ENCODE data around the gene PSG2.
A peak's percentile ranks its signal among the peaks of the same experiment; 100 is the strongest.
"Not testable (repeated sequence)": the region's sequence is repeated elsewhere in the genome, so short reads cannot be mapped to it uniquely, and the experiment has no call there.

PSG2 gene

GRCh38 chr19:43082601-43083000, at the start of gene PSG2:
PSG2 (minus strand) TSS chr19:43082701; CDS start chr19:43082569, 132 bp downstream.
- DNase-seq, result not testable (repeated sequence)

DNA sequence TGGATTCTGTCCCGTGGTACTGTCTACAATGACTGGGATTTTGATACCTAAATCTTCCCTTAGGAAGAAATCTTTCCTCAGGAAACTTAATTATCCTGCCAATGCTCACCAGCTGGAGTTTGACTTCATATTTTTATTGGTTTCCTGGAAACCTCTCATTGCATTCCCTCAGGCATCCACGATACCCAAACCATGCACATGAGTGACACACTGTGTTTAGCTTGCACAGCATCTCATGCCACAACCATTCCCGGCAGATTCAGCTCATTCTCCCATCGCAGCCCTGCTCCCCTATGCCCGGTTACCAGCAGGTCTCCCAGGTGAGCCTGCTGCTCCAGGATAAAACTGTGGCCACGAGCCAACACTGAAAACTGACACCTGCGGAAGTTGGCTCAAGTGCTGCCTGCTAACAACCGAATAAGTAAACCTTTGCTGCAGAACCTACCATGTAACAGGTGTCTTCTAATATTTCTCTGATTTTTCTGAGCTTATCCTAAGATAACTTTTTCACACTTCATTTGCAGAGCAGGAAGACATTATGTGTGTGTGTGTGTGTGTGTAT, 48.9 kb upstream of the PSG2 start:
- DNase-seq, result not testable (repeated sequence)

DNA sequence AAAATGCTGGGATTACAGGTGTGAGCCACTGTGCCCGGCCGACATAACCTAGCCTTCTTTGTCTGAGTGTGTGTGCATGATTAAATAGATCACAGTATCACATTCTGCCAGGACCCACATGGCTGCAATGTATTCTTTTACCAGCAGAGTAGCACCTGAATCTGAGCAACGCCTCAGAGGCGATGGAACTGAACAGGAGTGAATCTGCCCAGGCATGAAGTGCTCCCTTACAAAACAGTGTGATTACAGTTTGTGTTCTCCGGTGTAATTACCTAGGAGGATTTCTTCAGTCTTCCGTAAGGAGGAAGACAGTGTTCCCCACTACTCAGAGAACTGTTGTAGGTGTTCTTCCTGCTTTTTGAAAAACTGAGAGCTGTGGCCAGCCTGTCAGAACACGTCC, 46.7 kb upstream of the PSG2 start:
- DNase-seq, result not testable (repeated sequence)

DNA sequence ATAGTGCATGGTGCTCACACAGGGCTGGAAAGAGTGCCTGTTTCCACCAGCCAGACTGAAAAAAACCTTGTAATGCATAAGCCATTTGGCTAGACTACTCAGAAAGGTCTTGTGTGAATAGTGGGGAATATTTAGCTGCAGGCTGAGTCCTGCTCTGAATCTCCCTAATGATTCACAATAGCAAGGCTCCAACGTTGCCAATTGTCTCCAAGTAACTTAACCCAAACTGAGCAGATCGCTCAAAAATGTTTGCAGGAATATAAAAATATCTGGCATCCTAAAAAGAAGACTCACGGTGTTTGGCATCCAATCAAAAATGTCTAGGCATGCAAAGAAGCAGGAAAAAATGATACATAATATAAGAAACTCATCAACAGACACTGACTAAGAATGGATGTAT, 44.8 kb upstream of the PSG2 start:
- DNase-seq, result not testable (repeated sequence)

DNA sequence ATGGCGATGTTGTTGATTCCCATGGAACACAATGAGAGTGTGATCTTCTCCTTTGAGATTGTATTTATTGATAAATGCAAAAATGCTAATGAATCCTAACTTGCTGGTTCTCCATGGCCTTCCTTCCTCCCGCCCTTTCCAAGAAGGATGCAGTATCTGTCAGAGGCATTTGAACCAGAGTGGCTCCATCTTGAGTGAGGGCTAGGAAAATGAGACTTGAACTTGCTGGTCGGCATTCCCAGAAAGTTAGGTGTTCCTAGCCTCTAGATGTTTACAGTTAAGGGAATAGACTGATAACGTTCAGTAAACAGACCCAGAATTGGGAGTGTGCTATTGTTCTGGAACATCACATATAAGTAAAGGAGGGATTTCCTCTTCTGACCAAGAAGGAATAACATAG, 44.2 kb upstream of the PSG2 start:
- DNase-seq, result no peak

DNA sequence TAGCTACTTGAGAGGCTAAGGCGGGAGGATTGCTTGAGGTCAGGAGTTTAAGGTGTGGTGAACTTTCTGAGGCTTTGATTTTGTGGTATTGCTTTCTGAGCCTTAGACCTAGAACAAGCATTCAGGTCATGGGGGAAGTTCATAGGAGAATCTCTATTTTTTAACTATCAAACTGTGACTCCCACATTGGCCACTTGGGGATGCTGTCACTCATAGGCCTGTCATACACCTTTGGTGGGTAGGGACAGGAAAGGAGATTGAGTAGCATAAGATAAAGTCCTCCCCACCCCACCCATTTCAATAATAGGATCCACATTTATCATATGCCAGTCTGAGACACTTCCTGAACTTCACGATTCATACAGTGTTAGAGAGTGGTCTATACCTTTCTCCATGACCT, 41.9 kb upstream of the PSG2 start:
- DNase-seq, result no peak

- DNase-seq, result not testable (repeated sequence)
Observed at GRCh38 chr19:43120433-43121026, 38.0 kb upstream of the PSG2 start.

DNA sequence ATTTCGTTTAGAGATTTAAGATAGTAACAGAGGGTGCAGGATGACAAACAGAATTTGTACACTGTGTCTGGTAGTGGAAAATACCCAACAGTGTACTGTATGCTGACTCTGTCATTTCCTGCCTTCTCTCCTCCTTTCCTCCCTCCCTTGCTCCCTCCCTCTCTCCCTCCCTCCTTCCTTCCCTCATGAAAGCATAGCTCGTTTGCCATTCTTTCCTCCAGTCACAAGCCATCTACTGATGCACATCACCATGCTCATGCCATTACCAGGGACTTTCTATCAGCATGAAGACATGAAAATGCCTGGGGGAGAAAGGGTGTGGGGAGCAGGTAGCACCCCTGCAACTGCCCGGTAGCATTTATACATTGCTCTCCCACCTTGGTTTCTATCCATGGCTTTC, 37.0 kb upstream of the PSG2 start:
- DNase-seq, result not testable (repeated sequence)

DNA sequence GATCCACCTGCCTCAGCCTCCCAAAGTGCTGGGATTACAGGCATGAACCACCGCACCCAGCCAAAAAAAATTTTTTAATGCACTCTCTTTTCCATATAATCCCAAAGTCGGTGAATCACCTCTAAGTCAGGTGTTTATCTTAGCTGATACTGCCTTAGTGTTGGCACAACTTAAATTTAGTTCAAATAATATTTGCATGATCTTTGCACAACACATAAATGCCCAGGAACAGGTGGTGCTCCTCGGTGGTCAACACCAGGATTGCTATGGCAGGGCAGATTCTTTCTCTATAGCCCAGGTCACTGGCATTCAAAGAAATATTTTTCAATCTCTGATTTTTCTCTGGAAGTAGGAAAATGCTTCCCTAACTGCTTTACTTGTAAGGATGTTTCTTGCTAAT, 33.9 kb upstream of the PSG2 start:
- not testable (repeated sequence) for DNase-seq

DNA sequence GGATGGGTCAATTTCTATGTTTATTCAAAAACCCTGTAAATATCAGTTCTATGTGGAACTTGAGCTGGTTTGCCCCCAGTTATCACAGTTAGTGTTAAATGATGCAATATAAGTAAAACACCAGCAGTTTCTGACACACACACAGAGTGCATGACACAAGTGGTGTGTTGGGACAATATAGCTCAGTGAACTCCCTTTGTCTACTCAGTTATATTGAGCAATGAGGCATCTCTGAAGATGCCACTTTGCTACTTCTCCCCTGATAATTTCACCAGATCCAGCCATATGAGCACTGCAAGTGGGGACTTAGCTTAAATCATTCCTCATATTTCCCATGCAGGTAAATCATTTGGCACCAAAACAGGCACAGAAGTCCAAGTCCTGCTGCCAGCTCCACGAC, 33.0 kb upstream of the PSG2 start:
- not testable (repeated sequence) for DNase-seq

- DNase-seq, result not testable (repeated sequence)
Observed at GRCh38 chr19:43115064-43115463, 32.6 kb upstream of the PSG2 start.

DNA sequence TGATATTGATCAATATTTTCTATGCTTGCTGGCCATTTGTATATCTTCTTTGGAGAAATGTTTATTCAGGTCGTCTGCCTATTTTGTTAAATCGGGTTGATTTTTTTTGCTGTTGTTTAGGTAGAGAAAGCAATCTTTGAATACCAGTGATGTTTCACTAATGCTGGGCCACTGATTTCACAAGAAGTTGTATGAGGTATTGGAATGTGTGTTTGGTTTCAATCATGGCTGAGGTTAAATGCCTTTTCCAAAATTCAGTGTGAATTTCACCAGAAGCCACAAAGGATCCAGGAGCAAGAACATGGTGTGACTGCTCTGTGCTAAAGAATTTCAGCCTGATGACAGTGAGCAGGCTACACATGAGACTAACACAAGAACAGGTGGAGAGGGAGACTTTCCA, 32.1 kb upstream of the PSG2 start:
- not testable (repeated sequence) for DNase-seq

DNA sequence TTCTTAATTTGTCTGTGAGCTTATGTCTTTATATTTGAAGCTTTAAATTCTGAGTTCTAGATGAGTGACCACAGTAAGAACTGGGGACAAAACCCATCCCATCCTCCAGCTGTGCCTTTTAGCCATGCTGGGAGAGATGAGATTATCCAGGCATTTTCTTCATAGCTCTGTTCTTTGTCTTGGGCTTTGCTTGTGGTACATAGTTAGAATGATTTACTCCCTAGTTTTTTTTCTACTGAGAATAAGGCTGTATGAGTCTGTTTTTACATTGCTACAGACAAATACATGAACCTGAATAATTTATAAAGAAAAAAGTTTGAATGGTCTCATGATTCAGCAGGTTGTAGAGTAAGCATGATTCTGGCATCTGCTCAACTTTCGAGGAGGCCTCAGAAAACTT, 24.9 kb upstream of the PSG2 start:
- not testable (repeated sequence) for DNase-seq

- no peak for DNase-seq
Observed at GRCh38 chr19:43105496-43105895, 23.0 kb upstream of the PSG2 start.

- not testable (repeated sequence) for DNase-seq
Observed at GRCh38 chr19:43104215-43104850, 21.8 kb upstream of the PSG2 start.

GRCh38 chr19:43101950-43102349, 19.4 kb upstream of the PSG2 start:
- DNase-seq, result no peak

- DNase-seq, result not testable (repeated sequence)
Observed at GRCh38 chr19:43098416-43098815, 15.9 kb upstream of the PSG2 start.

GRCh38 chr19:43087702-43088340, 5.3 kb upstream of the PSG2 start:
- DNase-seq, result peak; percentile 3

GRCh38 chr19:43085796-43086530, 3.5 kb upstream of the PSG2 start:
- not testable (repeated sequence) for DNase-seq

- not testable (repeated sequence) for DNase-seq
Observed at GRCh38 chr19:43084196-43084832, 1.8 kb upstream of the PSG2 start.

- not testable (repeated sequence) for DNase-seq
Observed at GRCh38 chr19:43083721-43084120, 1.2 kb upstream of the PSG2 start.

- no peak for DNase-seq
Observed at GRCh38 chr19:43078311-43078710, 4.2 kb downstream of the PSG2 start.

- not testable (repeated sequence) for DNase-seq
Observed at GRCh38 chr19:43077881-43078280, 4.6 kb downstream of the PSG2 start.
